SK-N-SH treated with all-trans-retinoic acid at 6 μM for 48 hours (cell line): ENCODE results near the gene FASN.

Experiments used
- ATAC-seq: fragments of 200-7000 bp; cut with Tn5 transposase; 3 replicates; pipeline ENCODE4 v1.9.1; 2020; ENCODE audit warnings: mild to moderate bottlenecking, moderate library complexity
- ARNTL ChIP-seq: fragments of 450-650 bp; formaldehyde crosslinking; IDR thresholded peaks from 2 replicates; pipeline ENCODE4 v1.5.0; 2020; ENCODE audit warnings: low read depth, mild to moderate bottlenecking, moderate library complexity, borderline replicate concordance
- BACH2 ChIP-seq: fragments of 250-450 bp; sonication (Bioruptor Pico); IDR thresholded peaks from 2 replicates; pipeline ENCODE4 v1.9.0; 2021; ENCODE audit warnings: mild to moderate bottlenecking, borderline replicate concordance
- CSDC2 ChIP-seq: fragments of 250-450 bp; sonication (Bioruptor Pico); IDR thresholded peaks from 2 replicates; pipeline ENCODE4 v1.5.0; 2020; ENCODE audit warnings: mild to moderate bottlenecking, moderate library complexity
- GLIS3 ChIP-seq: fragments of 250-450 bp; sonication (Bioruptor Pico); IDR thresholded peaks from 2 replicates; pipeline ENCODE4 v1.5.0; 2020; ENCODE audit warnings: mild to moderate bottlenecking, moderate library complexity
- ISL1 ChIP-seq: fragments of 250-450 bp; sonication (Bioruptor Pico); IDR thresholded peaks from 2 replicates; pipeline ENCODE4 v2.1.2; 2022; ENCODE audit warnings: mild to moderate bottlenecking, moderate library complexity
- PPARA ChIP-seq: fragments of 250-450 bp; sonication (Bioruptor Pico); IDR thresholded peaks from 2 replicates; pipeline ENCODE4 v1.5.0; 2020; ENCODE audit warnings: mild to moderate bottlenecking, borderline replicate concordance
- RARB ChIP-seq: fragments of 250-450 bp; sonication (Bioruptor Pico); IDR thresholded peaks from 2 replicates; pipeline ENCODE4 v1.8.0; 2021; ENCODE audit warnings: mild to moderate bottlenecking, moderate library complexity
- SNAI2 ChIP-seq: fragments of 250-450 bp; sonication (Bioruptor Pico); IDR thresholded peaks from 2 replicates; pipeline ENCODE4 v1.5.0; 2020; ENCODE audit warnings: mild to moderate bottlenecking, moderate library complexity
- TCF4 ChIP-seq: fragments of 250-450 bp; sonication (Bioruptor Pico); IDR thresholded peaks from 2 replicates; pipeline ENCODE4 v1.8.0; 2021; ENCODE audit warnings: mild to moderate bottlenecking, moderate library complexity, borderline replicate concordance
- TOX ChIP-seq: fragments of 250-450 bp; sonication (Bioruptor Pico); IDR thresholded peaks from 2 replicates; pipeline ENCODE4 v1.8.0; 2021; ENCODE audit warnings: mild to moderate bottlenecking, moderate library complexity, borderline replicate concordance
- TSHZ2 ChIP-seq: fragments of 250-450 bp; sonication (Bioruptor Pico); IDR thresholded peaks from 2 replicates; pipeline ENCODE4 v1.5.0; 2020; ENCODE audit warnings: mild to moderate bottlenecking, moderate library complexity
- ZFP3 ChIP-seq: fragments of 250-450 bp; sonication (Bioruptor Pico); IDR thresholded peaks from 2 replicates; pipeline ENCODE4 v1.5.0; 2020; ENCODE audit warnings: mild to moderate bottlenecking, moderate library complexity
- ZNF70 ChIP-seq: fragments of 450-650 bp; formaldehyde crosslinking; IDR thresholded peaks from 2 replicates; pipeline ENCODE4 v1.5.0; 2020; ENCODE audit warnings: mild to moderate bottlenecking, moderate library complexity
- TF ChIP-seq, protein P1 (sequence below): fragments of 250-450 bp; sonication (Bioruptor Pico); IDR thresholded peaks from 2 replicates; pipeline ENCODE4 v1.8.0; 2020; ENCODE audit warnings: mild to moderate bottlenecking, moderate library complexity, borderline replicate concordance
- TF ChIP-seq, protein P2 (sequence below): fragments of 250-450 bp; sonication (Bioruptor Pico); IDR thresholded peaks from 2 replicates; pipeline ENCODE4 v1.5.1; 2021; ENCODE audit warnings: mild to moderate bottlenecking, moderate library complexity
- TF ChIP-seq, protein P3 (sequence below): fragments of 250-450 bp; sonication (Bioruptor Pico); IDR thresholded peaks from 2 replicates; pipeline ENCODE4 v1.5.1; 2020; ENCODE audit warnings: low read depth, mild to moderate bottlenecking, moderate library complexity

The FASN gene

GRCh38 chr17:82076785-82077591, 21.0 kb downstream of the FASN start (continued):
- TF ChIP-seq, protein P1, sequence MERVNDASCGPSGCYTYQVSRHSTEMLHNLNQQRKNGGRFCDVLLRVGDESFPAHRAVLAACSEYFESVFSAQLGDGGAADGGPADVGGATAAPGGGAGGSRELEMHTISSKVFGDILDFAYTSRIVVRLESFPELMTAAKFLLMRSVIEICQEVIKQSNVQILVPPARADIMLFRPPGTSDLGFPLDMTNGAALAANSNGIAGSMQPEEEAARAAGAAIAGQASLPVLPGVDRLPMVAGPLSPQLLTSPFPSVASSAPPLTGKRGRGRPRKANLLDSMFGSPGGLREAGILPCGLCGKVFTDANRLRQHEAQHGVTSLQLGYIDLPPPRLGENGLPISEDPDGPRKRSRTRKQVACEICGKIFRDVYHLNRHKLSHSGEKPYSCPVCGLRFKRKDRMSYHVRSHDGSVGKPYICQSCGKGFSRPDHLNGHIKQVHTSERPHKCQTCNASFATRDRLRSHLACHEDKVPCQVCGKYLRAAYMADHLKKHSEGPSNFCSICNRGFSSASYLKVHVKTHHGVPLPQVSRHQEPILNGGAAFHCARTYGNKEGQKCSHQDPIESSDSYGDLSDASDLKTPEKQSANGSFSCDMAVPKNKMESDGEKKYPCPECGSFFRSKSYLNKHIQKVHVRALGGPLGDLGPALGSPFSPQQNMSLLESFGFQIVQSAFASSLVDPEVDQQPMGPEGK = no peak
- TF ChIP-seq TCF4 (CRISPR knock-in tag) = no peak

DNA sequence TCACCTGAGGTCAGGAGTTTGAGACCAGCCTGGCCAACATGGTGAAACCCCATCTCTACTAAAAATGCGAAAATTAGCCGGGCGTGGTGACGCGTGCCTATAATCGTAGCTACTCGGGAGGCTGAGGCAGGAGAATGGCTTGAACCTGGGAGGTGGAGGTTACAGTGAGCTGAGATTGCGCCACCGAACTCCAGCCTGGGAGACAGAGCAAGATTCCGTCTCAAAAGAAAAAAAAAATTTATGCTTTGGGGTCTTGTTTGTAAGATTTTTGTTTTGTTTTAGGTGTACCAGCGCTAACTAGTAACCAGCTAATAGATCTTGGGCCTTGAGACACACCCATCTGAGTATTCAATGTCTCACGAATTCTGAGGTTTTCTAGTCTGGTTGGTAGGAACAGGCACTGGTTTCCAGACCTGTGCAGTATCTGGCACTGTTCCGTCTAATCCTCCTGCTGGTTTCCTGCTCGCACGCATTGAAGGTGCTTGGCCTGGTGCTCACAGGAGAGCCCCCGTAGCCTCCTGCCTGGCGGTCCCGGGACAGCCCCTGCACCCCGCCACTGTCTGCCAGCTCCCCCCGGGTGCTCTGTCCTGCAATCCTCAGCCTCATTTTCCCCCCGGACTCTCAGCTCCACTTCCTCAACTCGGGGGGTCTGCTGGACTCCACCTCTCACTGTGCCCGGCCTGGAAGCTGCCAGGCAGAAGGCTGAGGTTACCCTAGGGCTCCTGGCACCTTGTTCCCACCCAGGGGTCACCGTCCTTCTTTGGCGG, 21.8 kb downstream of the FASN start:
- peak; percentile 13 for ATAC-seq
- TF ChIP-seq TSHZ2 (no peak), ZNF70 (CRISPR knock-in tag) (no peak), TOX (CRISPR knock-in tag) (no peak), ZFP3 (CRISPR knock-in tag) (no peak), BACH2 (CRISPR knock-in tag) (no peak), SNAI2 (no peak), GLIS3 (CRISPR knock-in tag) (no peak), ISL1 (CRISPR knock-in tag) (no peak)
- TF ChIP-seq, protein P2, sequence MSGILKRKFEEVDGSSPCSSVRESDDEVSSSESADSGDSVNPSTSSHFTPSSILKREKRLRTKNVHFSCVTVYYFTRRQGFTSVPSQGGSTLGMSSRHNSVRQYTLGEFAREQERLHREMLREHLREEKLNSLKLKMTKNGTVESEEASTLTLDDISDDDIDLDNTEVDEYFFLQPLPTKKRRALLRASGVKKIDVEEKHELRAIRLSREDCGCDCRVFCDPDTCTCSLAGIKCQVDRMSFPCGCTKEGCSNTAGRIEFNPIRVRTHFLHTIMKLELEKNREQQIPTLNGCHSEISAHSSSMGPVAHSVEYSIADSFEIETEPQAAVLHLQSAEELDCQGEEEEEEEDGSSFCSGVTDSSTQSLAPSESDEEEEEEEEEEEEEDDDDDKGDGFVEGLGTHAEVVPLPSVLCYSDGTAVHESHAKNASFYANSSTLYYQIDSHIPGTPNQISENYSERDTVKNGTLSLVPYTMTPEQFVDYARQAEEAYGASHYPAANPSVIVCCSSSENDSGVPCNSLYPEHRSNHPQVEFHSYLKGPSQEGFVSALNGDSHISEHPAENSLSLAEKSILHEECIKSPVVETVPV (CRISPR knock-in tag) = no peak

DNA sequence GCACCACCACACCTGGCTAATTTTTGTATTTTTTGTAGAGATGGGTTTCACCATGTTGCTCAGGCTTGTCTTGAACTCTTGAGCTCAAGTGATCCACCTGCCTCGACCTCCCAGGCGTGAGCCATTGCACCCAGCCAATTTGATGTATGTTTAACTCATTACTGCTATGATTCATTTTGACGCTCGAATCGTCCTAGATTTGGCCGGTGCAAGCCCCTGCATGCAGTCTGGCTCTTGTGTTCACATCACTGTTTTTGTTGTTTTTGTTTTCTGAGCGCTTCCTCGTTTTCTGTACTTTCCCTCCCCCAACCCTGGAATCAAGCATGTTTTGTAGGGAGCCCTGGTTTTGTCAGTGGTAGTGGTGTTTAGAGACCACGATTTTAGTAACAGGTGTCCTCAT, 24.6 kb downstream of the FASN start:
- no peak for ATAC-seq
- no peak for TF ChIP-seq PPARA
- no peak for TF ChIP-seq CSDC2 (CRISPR knock-in tag)
- TF ChIP-seq, protein P1 = no peak
- no peak for TF ChIP-seq RARB
- TF ChIP-seq ZFP3 (CRISPR knock-in tag) = no peak
- no peak for TF ChIP-seq TSHZ2

DNA sequence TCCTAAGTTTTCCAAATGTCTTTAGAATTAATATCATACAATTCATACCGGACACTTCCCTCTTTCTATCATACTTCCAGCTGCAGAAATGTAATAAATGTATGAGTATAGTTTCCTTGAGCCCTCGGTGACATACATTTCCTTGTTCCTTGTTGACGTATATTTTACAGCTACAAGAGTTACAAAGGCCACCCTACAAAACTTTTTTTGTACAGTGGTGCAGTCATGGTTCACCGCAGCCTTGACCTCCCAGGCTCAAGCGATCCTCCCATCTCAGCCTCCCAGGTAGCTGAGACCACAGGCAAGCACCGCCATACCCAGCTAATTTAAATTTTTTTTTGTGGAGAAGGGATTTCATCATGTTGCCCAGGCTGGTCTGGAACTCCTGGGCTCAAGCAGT, 25.2 kb downstream of the FASN start:
- ATAC-seq = no peak
- TF ChIP-seq TCF4 (CRISPR knock-in tag) = no peak
- TF ChIP-seq ARNTL = no peak
- TF ChIP-seq BACH2 (CRISPR knock-in tag) = no peak
- TF ChIP-seq ZNF70 (CRISPR knock-in tag) = no peak
- TF ChIP-seq, protein P3, sequence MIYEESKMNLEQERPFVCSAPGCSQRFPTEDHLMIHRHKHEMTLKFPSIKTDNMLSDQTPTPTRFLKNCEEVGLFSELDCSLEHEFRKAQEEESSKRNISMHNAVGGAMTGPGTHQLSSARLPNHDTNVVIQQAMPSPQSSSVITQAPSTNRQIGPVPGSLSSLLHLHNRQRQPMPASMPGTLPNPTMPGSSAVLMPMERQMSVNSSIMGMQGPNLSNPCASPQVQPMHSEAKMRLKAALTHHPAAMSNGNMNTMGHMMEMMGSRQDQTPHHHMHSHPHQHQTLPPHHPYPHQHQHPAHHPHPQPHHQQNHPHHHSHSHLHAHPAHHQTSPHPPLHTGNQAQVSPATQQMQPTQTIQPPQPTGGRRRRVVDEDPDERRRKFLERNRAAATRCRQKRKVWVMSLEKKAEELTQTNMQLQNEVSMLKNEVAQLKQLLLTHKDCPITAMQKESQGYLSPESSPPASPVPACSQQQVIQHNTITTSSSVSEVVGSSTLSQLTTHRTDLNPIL (CRISPR knock-in tag) = no peak
- no peak for TF ChIP-seq GLIS3 (CRISPR knock-in tag)
- no peak for TF ChIP-seq TOX (CRISPR knock-in tag)
- TF ChIP-seq TSHZ2 = no peak
